GM11168 (cell line): ENCODE results near the gene MBL2.

Experiments
- in situ Hi-C: fragments of 300-500 bp; cut with MboI; formaldehyde crosslinking; loops from one replicate; pipeline ENCODE4 v1.12.0; 2022; ENCODE audit warnings: low sequenced_read_pairs; ENCODE audit not compliant: unreplicated experiment

The MBL2 gene

DNA sequence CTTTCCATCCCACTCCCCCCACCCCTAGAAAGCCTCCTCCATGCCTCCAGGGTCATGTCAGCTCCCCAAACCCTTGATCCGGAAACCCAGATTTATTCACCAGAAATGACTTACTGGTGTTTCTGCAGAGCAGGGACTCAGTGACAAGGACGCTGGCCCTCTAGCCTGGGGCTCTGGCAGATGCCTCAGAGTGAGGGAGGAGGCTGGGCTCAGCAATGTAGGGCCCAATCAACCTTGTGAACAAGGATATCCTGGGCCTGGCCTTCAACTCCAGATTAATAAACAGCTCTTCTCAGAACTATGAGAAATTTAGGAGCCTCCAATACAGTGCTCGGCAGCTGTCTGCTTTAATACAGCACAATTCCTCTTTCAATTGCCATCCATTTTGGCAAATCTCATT lies at the start of gene MBL2:
MBL2 (minus strand) TSS at position 162 of the 400 bp plus-strand sequence. CDS start 1,149 bp downstream, outside the sequence.
- in situ Hi-C loops: no loop called here

DNA sequence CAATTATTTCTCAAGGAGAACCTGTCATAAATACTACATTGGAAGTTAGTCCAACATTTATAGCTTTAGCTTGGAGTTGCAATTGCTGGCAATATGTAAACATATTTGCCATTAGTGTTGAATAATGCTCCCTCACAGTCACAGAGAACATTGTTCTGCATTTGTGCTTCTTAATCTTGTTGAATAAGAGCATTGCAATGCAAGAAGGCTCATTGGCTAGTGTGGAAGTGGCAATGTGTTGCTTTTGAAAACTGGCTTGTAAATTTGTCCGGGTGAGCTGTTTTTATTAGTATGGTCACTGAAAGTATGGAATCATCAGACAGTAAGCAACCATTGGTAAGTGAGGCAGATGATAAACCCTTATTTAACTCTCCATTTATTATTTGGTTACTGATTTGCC lies 47.7 kb upstream of the MBL2 start:
- in situ Hi-C loops: no loop called here

DNA sequence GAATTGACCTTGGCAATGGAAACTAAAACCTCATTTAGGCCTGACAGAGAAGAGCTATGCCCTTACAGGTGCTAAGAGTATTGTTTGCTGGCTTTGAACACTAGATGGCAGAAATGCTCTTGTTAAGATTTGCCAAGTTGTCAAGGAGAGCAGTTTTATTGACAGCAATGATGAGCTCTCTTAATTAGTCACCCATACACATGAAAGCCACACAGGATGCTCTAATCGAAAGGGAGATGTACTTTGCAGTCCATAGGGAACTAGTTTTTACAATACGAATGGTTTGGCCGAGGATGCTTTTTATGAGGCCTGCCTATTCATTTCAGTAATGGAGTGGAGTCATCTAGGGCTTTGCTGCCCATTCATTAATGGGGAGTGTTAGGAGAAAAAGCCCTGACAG lies 45.4 kb upstream of the MBL2 start:
- in situ Hi-C loops: no loop called here

DNA sequence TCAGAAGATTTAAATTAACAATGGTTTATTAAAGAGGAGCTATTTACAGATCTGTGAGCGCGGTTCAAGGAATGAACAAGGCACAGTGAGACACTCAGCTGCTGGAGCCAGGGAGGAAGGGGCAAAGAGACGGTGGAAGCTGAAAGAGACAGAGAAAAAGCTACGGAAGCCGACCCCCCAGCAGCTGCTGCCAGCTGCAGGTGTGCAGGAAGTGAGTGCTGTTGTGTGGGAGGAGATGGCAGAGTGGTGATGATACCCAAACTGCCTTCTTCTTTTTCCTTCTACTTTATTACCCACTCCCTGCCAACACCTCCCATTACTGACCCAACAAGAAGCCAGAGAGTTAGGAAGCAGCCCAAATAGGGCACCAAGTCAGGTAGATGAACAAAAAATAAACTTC lies 41.9 kb upstream of the MBL2 start:
- in situ Hi-C loops: no loop called here

DNA sequence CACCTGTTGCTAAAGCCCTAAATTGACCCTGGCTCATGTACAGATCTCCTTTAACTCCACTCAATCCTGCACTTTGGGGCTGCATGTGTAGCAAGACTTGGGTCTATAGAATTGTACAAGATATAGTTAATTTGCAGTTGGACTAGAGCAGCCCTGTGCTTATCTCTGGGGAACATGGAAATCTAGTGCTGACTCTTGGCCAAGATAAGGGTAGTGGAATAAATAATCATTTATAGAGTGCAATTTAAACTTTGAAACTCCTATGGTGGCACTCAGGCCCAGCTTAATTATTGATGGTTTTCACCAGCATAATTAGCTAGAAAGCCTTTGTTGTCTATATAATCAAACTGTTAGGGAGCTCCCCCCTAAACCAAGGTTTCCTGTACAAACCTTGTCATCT lies 39.2 kb upstream of the MBL2 start:
- in situ Hi-C loops: no loop called here

DNA sequence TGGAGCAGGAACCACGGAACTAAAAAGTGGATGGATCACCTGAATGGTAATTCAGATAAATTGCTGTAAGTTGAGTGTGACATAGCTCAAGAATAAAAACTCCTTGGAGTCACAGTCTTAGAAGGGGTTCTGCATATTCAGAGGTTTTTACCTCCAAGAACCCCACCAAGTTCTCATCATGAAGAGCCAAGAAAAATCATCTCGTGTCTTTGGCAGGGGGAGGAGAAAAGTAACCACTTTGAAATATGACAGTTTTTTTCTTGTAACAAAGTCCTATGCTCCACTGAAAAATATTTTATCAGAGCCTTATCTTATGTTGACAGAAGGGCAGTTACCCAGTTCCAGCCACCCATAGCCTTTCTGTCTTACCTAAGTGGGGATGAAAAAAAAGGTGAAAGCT lies 38.2 kb upstream of the MBL2 start:
- in situ Hi-C loops: no loop called here

- in situ Hi-C loops: no loop called here
Measured at GRCh38 chr10:52807803-52808202, 35.2 kb upstream of the MBL2 start.

- in situ Hi-C loops: no loop called here
Measured at GRCh38 chr10:52805414-52806285, 33.1 kb upstream of the MBL2 start.

GRCh38 chr10:52801947-52802346 lies 29.4 kb upstream of the MBL2 start:
- in situ Hi-C loops: no loop called here

GRCh38 chr10:52786098-52786497 lies 13.5 kb upstream of the MBL2 start:
- in situ Hi-C loops: no loop called here

- in situ Hi-C loops: no loop called here
Measured at GRCh38 chr10:52785418-52785817, 12.8 kb upstream of the MBL2 start.

- in situ Hi-C loops: no loop called here
Measured at GRCh38 chr10:52783726-52784125, 11.1 kb upstream of the MBL2 start.

DNA sequence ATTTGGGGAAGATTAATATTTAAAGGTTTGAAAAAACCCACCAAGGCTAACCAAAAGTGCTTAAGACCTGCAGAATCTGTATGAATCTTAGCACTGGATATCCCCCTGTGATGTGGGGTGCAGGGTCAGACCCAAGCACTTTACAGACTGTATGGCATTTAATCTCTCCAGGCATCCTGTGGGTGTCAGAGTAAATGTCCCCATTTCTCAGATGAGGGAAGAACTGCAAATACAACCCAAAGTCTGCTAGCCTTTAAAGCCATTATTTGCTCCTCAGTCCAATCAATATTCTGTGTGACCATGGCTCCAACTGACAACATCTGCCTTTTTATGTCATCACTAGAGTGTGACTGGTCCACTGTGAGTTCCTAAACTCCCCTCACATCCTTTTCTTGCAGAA lies 10.0 kb upstream of the MBL2 start:
- in situ Hi-C loops: no loop called here

DNA sequence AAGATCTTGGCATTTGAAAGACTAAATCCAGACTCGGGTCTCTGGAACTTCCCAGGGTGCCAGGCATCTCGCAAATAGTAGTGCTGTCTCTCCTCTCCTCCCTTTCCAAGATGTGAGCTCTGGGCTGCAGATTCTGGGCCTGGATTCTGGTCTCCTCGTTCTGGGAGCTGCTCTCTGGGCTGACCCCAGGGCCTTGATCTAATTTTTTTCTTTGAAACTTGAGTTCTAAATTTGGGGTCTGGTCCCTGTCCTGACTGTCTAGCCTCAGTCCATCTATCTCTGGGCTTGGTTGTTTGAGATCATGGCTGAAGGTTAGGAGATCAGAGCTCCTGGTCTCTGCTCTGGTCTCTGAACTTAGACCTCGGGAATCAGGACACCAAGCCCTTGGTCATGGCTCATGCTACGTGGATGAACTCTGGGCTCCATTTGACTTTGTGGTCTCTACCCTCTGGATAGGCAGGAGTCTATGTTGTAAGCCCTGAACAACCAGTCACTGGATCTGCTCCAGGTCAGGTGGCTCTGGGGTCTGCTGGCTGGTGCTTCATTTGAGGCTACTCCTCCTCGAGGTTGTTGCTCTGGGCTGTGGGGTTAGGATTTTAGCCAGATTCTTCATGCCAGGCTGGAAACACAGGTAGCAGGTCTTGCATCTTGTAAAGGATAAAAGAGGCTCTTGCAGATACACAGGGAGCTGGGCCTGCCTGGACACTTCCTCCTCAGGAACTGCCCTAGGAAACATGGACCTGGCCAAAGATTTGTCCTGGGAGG lies 8.0 kb upstream of the MBL2 start:
- in situ Hi-C loops: no loop called here

GRCh38 chr10:52779541-52780390 lies 7.2 kb upstream of the MBL2 start:
- in situ Hi-C loops: no loop called here

DNA sequence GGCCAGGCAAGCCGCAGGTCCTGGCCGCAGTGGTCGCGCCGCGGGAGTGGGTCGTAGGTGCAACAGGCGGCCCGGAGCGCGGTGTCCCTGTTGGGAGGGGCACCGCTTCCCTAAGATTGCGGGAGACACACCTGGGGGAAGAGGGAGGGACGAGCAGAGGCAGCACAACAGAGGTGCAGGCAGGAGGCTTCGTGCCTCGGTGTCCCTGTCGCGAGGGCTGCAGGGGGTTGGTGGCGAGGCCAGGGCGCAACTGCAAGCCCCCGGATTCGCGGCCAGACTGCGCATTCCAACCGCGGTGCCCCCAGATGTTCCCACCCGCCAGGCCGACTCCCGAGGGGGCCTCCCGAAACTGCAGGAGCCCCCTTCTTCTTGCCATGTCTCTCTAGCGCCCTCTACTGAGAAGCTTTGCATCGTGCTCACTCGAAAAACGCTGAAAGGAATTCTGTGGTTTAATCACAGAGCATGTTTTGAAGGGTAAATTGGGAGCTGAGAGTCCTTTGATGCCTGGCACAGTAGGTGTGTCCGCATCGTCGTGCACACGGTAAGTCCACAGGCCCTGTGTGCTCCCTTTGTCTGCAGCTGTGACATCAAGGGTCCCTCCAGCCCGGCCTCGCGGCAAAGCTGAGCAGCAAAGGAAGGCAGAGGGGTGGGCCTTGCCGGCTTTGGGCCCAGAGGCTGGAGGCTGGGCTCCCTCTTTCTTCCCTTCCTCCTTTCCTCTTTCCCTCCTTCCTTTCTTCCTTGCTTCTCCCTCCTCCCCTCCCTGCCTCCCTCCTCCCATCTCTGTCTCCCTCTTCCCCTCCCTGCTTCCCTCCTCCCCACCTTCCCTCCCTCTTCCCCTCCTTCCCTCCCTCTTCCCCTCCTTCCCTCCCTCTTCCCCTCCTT lies 6.2 kb upstream of the MBL2 start:
- in situ Hi-C loops: no loop called here

DNA sequence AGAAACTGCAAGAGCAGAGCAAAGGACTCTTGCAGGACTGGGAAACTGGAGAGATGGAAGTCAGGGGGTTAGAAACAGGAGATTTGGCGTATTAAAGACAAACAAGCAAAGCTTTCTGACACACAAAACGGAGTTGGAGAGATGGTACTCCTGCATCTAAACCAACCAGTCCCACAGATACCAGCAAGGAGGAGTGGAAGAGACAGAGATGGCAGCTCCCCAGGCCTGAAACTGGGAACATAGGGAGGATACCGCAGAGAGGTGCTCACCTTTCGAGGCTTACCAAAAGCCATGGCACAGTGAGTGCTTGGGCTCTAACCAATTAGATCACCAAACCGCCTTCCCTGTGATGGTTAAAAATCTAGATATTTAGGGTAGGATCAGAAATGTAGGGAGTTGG lies 4.8 kb upstream of the MBL2 start:
- in situ Hi-C loops: no loop called here

- in situ Hi-C loops: no loop called here
Measured at GRCh38 chr10:52776471-52776903, 3.9 kb upstream of the MBL2 start.

DNA sequence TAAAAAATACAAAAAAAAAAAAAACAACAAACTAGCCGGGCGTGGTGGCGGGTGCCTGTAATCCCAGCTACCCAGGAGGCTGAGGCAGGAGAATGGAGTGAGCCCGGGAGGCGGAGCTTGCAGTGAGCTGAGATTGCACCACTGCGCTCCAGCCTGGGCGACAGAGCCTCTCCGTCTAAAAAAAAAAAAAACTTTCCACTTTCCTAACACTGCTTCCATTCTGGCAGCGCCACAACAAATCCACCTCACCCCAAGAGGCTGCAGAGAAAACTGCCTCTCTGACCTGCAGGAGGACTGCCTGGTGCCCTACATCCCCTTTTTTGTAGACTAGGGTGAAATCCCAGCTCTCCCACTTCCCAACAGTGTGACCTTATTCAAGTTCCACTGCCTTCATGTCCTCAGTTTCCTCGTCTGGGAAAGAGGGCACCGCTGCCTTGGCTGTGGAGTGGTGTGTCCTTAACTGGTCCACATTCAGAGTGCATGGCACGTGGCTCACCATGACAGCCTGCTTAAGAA lies 2.6 kb upstream of the MBL2 start:
- in situ Hi-C loops: no loop called here
